NCI-H146 treated with DMSO at 0.1 percent for 48 hours (cell line): ENCODE results near the gene KLHL10.
A peak's percentile ranks its signal among the peaks of the same experiment; 100 is the strongest.

ENCODE experiments used
- DNase-seq: peaks from one replicate; lab custom pipeline; 2025; ENCODE audit not compliant: unreplicated experiment; lab: John Stamatoyannopoulos, UW

The KLHL10 gene

DNA sequence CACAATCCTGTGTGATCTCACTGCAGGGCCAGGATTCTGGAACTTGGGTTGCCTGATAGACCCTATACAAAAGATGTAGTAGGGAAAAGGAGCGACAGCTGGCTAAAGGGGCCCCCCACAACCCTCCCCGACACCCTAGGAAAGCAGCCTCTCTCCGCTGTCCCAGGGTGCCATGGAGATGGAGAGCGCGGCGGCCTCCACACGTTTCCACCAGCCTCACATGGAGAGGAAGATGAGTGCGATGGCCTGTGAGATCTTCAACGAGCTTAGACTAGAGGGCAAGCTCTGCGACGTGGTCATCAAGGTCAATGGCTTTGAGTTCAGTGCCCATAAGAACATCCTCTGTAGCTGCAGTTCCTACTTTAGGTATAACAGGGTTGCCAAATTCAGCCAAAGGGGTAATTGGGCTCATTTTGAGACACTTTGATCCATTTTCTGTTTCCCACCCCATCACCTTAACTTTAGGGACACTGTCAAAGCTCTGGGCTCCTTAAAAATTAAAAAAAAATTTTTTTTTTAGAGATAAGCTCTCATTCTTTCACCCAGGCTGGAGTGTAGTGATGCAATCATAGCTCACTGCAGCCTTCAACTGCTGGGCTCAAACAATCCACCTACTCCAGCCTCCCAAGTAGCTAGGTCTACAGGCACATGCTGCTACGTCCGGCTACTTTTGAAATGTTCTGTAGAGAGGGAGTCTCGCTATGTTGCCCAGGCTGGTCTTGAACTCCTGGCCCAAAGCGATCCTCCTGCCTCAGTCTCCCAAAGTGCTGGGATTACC is at the start of gene KLHL10:
TSS of gene KLHL10 (plus strand) at position 65 of the 778 bp plus-strand sequence. CDS start at position 173, 108 bp downstream.
- no peak for DNase-seq

DNA sequence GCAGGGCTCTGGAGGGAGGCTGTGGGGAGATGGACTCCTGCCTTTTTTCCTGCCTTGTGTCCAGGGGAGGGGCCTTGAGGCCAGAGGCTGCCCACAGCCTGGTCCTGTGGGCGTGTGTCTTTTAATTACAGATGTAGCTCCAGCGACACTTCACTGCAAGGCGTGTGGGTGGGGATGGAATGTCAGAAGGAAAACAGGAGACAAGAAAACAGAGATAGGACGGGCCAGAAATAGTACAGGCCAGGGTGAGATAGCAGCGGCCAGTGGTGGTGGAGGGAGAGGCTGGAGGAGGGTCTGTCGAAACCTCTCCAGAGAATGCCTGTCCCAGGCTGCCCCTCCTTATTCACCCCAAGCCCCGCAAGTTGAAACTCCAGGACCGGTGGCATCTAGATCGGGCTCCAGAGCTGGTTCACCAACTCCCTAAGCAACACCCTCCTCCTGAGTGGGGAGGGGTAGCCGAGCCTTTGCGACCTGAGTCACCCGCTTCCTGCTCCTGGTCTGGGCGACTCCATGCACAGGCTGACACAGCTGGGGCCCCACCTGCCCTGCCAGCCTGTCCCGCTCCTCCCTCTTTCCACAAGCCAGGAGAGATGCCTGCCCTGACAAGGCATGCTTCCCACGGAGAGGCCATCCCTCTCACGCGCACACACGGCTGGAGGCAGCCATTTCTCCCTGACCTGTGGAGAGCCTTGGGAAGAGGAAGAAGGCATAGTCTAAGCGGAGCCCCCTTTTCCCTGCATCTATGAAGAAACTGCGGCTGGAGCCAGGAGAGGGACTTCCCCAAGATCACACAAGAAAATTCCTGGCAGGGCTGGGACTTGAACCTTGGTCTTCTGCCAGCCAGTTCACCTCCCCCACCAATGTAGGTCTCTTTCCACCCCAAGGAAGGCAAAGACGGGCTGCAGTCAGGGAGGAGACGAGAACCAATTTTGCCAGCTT is 44.5 kb upstream of the KLHL10 start:
- DNase-seq, result no peak

DNA sequence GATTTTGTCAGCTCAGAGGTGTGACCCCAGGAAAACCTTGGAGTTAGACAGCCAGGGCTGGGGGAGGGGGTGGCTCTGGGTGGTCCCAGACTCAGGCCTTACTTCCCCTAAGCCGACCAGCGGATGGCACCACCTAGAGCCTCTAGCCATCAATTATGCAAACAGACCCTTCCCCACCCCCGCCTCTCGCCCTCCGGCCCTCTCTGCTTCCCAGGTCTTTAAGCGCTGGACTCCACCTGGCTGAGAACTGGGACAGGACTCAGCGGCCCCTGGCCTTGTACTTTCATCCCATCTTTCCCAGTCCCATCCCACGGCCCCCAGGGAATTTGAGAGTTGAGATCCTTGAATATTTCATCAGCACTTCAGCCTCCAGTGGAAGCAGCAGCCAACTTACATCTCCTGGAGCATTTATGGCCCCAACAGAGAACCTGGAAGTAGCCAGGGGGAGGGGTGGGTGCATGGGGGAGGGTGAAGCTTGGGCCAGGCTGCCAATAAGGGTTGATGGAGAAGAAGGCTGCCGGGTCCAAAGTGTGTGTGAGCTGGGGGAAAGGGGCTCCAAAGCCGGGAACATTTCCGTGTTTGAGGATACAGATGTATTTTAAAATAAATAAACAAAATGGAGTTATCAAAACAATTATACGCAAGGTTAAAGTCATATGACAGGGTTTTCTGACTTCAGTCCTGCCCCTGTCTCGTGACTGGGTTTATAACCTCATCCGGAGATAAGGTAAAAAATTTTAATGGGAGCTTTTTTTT is 43.7 kb upstream of the KLHL10 start:
- DNase-seq, result no peak

- DNase-seq, result no peak
These were observed 43.1 kb upstream of the KLHL10 start for GRCh38 chr17:41794540-41794975.

DNA sequence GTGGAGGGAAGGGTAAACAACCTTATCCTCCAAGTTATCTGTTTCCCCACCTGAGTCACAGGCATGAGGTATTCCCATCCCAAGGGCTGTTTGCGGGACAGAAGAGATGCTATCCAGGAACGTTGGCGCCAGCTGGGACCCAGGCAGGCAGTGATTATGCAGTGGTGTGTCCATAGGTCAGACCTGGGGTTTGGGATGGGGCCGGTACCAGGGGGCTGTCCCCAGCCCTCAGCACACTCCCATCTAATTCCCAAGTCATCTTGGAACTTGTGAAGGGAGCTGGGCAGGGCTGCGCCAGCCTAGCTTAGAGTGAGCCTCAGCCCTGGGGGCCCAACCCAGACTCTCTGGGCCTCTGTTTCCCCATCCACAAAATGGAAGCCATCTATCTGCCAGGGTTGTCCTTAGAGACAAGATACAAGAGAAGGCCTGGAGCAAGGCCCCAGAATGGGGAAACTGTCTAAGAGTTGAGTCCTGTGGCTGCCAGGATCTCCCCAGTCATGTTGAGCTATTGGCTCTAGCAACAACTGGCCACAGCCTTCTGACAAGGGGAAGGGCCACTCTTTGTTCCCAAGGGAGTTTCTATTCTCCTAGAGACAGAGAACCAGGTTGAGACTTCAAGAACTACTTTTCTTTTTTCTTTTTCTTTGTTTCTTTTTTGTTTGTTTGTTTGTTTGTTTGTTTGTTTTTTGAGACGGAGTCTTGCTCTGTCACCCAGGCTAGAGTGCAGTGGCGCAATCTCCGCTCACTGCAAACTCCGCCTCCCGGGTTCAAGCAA is 41.3 kb upstream of the KLHL10 start:
- DNase-seq, result no peak

- DNase-seq, result no peak
These were observed 40.2 kb upstream of the KLHL10 start for GRCh38 chr17:41797377-41797776.

DNA sequence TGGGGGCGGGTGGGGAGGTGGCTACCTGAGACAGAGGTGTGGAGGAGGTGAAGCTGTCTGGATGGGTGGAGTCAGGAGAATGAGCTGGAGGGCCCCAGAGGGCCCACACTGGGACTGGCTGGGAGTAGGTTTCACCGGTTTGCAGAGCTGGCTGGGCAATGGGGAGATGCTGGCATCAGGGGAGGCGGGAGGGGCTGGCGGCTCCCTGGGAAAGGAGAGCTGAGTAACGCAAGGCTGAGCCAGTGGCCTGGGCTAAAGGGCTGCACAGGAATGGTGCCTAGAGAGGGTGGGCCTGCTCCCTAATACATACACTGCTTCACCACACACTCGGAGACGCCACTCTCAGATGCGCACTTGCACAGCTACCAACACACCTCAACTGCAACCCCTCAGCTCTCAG is 38.3 kb upstream of the KLHL10 start:
- DNase-seq, result no peak

DNA sequence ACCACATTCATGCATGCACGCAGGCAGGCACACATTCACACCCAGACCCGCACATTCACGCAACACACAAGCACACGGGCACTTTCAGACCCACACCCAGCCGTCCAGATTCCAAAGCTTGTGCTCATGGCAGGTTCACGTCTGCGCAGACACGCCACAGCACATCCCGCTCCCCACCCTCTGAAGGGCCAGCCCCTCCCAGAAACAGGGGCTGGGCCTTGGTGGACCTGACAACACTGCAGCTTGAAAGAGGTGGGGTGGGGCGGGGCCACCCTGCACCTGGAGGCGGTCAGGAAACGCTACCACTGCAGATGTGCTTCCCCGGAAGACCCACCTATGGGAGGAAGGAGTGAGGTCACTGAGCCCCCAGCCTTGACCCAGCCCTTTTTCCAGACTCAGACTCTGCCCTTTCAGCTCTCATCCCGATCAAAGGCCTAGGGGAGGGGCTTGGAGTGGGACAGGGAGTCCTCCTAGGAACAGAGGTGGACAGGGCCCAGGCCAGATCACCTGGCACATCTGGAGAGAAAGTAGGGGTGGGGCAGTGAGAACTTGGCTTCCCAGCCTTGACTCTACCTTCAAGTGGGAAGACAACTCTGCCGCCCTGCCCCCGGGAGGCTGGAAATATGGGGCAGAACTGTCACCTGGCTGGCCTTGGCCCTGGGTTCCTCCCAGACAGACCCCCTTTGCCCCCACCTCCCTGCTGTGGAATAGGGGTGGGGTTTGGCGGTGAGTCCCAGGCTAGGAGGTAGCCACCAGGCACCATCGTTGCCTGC is 36.8 kb upstream of the KLHL10 start:
- peak; percentile 65 for DNase-seq

GRCh38 chr17:41801374-41802271 is 36.0 kb upstream of the KLHL10 start:
- peak; percentile 56 for DNase-seq

GRCh38 chr17:41803049-41804020 is 34.3 kb upstream of the KLHL10 start:
- no peak for DNase-seq

DNA sequence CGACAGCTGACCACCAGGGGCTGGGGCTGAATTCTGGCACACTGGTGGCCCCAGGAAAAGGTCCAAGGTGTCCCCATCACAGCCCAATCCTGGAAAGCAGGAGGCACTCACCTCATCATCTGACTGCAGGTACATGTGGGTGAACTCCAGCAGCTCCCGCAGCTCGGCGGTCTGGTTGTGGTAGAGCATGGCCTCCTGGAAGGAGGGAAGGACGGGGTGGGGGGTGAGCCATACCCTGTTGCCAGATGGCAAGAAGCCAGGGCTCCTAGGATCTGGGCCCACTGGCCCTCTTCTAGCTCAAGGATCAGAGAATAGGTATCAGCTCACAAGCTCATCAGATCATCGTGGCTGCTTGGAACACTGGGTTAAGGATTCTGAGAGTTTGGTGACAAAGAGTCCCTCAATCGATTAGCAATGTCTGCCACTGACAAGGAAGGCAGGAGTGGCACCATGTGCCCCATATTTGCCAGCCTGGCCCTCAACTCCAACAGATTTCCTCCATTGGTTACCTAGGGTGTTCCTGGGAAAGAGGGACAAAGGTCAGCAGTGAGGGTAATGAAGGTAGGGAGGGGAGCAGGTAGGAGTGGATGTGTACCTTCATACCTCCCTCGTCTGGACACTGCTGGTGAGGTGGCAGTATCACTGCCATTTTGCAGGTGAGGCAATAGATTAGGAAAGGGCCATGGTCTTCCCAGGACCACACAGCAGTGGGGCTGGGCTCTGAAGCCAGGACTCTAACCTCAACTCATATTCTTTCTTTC is 30.8 kb upstream of the KLHL10 start:
- DNase-seq, result no peak

GRCh38 chr17:41810659-41811548 is 26.7 kb upstream of the KLHL10 start:
- no peak for DNase-seq

- DNase-seq, result peak; percentile 76
These were observed 25.9 kb upstream of the KLHL10 start, which contains the start of gene P3H4 for GRCh38 chr17:41811549-41812380. Gene P3H4 (minus strand): TSS chr17:41811949. CDS start chr17:41811915, 34 bp downstream.

DNA sequence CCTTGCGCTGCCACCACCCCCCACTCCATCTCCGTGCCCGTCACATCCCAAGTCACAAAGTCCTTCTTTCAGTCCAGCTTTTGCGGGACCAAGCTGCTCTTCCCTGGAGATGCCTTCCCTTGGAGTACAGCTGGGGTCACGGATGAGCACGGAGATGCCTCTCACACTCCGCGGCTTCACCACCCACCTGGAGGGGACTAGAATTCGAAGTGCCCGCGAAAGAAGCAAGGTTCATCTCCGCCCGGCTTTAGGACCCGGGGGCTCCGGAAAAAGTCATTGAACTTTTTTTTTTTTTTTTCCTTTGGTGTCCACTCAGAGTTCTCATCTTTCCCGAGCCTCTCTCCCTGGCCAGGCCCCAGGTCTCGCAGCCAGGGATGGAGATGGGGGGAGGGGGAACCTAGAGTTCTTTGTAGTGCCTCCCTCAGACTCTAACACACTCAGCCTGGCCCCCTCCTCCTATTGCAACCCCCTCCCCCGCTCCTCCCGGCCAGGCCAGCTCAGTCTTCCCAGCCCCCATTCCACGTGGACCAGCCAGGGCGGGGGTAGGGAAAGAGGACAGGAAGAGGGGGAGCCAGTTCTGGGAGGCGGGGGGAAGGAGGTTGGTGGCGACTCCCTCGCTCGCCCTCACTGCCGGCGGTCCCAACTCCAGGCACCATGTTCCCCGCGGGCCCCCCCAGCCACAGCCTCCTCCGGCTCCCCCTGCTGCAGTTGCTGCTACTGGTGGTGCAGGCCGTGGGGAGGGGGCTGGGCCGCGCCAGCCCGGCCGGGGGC is 25.1 kb upstream of the KLHL10 start, which contains the start of gene FKBP10:
TSS of gene FKBP10 (plus strand) at position 624 of the 771 bp plus-strand sequence. CDS start at position 655, 31 bp downstream.
- DNase-seq, result peak; percentile 87
